GM19193 (cell line): ENCODE results near the gene MYO5B.

Experiments
- POLR2A ChIP-seq: IDR thresholded peaks from 4 replicates; pipeline ENCODE4 v1.6.1; 2011; ENCODE audit not compliant: insufficient read depth, insufficient read length; ENCODE audit errors: extremely low read depth

Gene MYO5B

GRCh38 chr18:50142441-50143120, 52.4 kb downstream of the MYO5B start:
- TF ChIP-seq POLR2A, result no peak

- no peak for TF ChIP-seq POLR2A
Observed at GRCh38 chr18:50138181-50139064, 56.5 kb downstream of the MYO5B start.

DNA sequence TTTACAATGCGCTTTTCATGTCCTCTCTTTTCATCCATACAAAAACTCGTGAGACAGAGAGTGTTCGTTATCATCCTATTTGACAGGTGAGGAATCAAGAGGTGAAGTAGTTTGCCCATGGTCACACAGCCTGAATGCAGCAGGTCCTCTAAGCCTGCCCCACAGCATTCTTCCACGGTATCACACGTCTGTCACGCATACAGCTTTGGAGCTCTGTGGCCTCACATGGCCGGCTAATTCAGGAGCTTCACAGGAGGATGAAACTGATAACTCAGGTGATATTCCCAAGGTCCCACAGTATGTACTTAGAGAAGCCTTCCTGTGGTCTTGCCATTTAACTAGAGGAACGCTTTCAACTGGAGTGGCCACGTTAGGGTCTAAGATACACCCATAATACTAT, 59.0 kb downstream of the MYO5B start:
- no peak for TF ChIP-seq POLR2A

DNA sequence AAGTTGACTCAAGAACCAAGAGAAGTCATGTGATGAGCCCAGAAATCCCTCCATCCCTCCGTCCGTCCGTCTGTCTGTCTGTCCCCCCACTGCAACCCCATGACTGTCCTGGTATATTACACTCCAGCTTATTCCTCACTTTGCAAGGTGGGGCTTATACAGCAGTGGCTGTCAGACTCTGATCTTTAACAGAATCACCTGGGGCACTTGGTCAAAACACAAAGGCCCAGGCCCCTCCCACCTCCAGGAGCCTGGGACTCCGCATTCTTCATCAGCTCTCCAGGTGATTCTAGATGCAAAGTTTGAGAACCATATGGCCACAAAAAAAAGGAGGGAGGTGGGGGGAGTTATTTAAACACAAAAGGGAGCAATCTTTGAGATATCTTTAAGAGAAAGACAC, 61.4 kb downstream of the MYO5B start:
- no peak for TF ChIP-seq POLR2A

- TF ChIP-seq POLR2A, result no peak
Observed at GRCh38 chr18:50131591-50131990, 63.4 kb downstream of the MYO5B start.

GRCh38 chr18:50128506-50129271, 66.3 kb downstream of the MYO5B start:
- no peak for TF ChIP-seq POLR2A

- no peak for TF ChIP-seq POLR2A
Observed at GRCh38 chr18:50127516-50128210, 67.3 kb downstream of the MYO5B start.

GRCh38 chr18:50126471-50126870, 68.5 kb downstream of the MYO5B start:
- no peak for TF ChIP-seq POLR2A

- no peak for TF ChIP-seq POLR2A
Observed at GRCh38 chr18:50125456-50125855, 69.5 kb downstream of the MYO5B start.

- no peak for TF ChIP-seq POLR2A
Observed at GRCh38 chr18:50119296-50119695, 75.7 kb downstream of the MYO5B start.

GRCh38 chr18:50117863-50118262, 77.1 kb downstream of the MYO5B start:
- no peak for TF ChIP-seq POLR2A

- no peak for TF ChIP-seq POLR2A
Observed at GRCh38 chr18:50115095-50115494, 79.9 kb downstream of the MYO5B start.

DNA sequence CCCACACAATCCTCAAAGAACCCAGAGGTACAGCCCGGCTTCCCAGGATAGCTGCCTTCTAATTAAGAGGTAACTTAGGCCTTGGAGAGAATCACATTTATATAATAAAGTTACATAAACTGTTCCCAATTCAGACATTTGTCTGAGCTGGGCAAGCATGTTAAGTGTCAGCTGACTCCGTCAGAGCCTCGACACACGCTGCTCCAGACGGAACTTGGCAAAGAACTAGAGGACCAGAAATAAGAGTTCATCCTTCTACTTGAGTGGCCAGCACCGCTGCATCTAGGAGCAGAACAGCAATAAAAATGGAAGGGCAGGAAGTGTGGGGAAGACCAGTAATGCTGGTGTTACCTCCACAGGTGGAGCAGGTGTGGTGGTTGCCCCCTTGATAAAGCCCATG, 80.5 kb downstream of the MYO5B start:
- no peak for TF ChIP-seq POLR2A

GRCh38 chr18:50113726-50114125, 81.2 kb downstream of the MYO5B start:
- TF ChIP-seq POLR2A, result no peak

DNA sequence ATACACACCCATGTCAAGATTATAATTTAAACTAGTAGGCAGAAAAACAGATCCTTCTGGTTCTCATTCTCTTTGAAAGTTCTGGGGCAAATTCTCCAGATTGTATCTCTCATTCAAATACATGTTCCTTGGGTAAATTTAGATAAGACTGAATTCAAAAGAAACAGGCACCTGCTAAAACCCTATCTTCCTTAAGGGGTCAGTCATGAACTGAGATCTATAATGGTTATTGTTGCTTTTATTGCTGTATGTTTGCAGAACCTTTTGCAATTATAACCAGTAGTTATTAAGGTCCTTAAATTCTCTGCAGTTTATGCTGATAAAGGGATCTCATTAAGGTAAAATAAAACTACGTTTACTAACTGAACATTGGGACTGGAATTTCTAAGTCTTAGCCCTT, 83.5 kb downstream of the MYO5B start:
- no peak for TF ChIP-seq POLR2A
